Lung (tissue), 12 donors: ENCODE measurements around the gene PRKD2. TPM values are rescaled to one million over a fixed set of nuclear protein-coding genes. Genes with fewer than 3 reads are reported as not detected.

ENCODE experiments used
- ATAC-seq: fragments of 200-7000 bp; cut with Tn5 transposase; one replicate; pipeline ENCODE4 v1.9.1; 2020; ENCODE audit warnings: moderate number of reproducible peaks; ENCODE audit not compliant: insufficient read depth, low FRiP score
- DNase-seq, 3 donors: peaks; one replicate each; pipeline ENCODE4 v3.0.0-alpha.2; 2013 to 2017
- H3K27ac ChIP-seq, 2 donors: one replicate each; pipeline ENCODE4 v1.5.1; 2013; ENCODE audit warnings: mild to moderate bottlenecking in 2 of 2, moderate library complexity in 2 of 2, control low read depth in 1 of 2, inconsistent platforms in 1 of 2, low read depth in 1 of 2, low read length in 1 of 2
- H3K27me3 ChIP-seq, 3 donors: one replicate each; pipeline ENCODE4 v1.5.1; 2013; ENCODE audit warnings: low read length in 2 of 3; ENCODE audit not compliant: control insufficient read depth in 3 of 3, insufficient read depth in 3 of 3
- H3K36me3 ChIP-seq, 4 donors: one replicate each; pipeline ENCODE4 v1.5.1; 2013; ENCODE audit warnings: low read length in 4 of 4, mild to moderate bottlenecking in 1 of 4, moderate library complexity in 1 of 4; ENCODE audit not compliant: control insufficient read depth in 4 of 4, insufficient read depth in 4 of 4
- H3K4me1 ChIP-seq, 5 donors: one replicate each; pipeline ENCODE4 v1.5.1; 2013; ENCODE audit warnings: low read length in 5 of 5, mild to moderate bottlenecking in 2 of 5, moderate library complexity in 1 of 5; ENCODE audit not compliant: control insufficient read depth in 5 of 5, insufficient read depth in 5 of 5
- H3K4me3 ChIP-seq: one replicate; pipeline ENCODE4 v1.5.1; 2013; ENCODE audit warnings: mild to moderate bottlenecking, control low read depth, moderate library complexity
- H3K9ac ChIP-seq, 2 donors: one replicate each; pipeline ENCODE4 v1.5.1; 2013; ENCODE audit warnings: low read length in 2 of 2, control low read depth in 1 of 2; ENCODE audit not compliant: insufficient read depth in 1 of 2
- H3K9me3 ChIP-seq, 4 donors: one replicate each; pipeline ENCODE4 v1.5.1; 2013; ENCODE audit warnings: low read length in 3 of 4, mild to moderate bottlenecking in 1 of 4, moderate library complexity in 1 of 4; ENCODE audit not compliant: control insufficient read depth in 4 of 4, insufficient read depth in 3 of 4
- CTCF ChIP-seq: IDR thresholded peaks from 2 replicates; pipeline ENCODE4 v1.5.1; 2012; ENCODE audit warnings: mild to moderate bottlenecking; ENCODE audit errors: control extremely low read depth, extremely low read depth
- WGBS, 2 donors: extraction: QIAGEN DNeasy Blood & Tissue Kit; methylation state at CpG; one replicate each; pipeline ENCODE4 v1.1.7; 2013; 5-methylcytosine and 5-hydroxymethylcytosine counted together
- polyA plus RNA-seq, 2 donors: library from polyadenylated mRNA; stranded (reverse); fragments of 200-250 nt; gene quantifications; one replicate each; pipeline ENCODE4 v1.2.1, GENCODE V29; 2013
- total RNA-seq, 2 donors: library from RNA; depleted of rRNA in 1 of 2; stranded (reverse); fragments of >200 nt in 1 of 2; gene quantifications; one replicate each; pipeline ENCODE4 v1.2.1, GENCODE V29; 2014 to 2021
- donor health status: control.
- donor health status: control.
- donor health status: Bipolar disorder and iron deficiency.
- donor health status: healthy.
- donor health status: DM: yes; HTN: yes; CAD: no.

Gene PRKD2
- total and polyA plus RNA-seq, 4 donors, result 35.5 to 56.2 (median 45.1) TPM

GRCh38 chr19:46646402-46646801 lies 70.5 kb downstream of the PRKD2 start:
- WGBS, 2 donors, result 74 to 88% methylated on average over 3 of the region's 3 CpGs
- ATAC-seq (no peak), DNase-seq (no peak)
- Histone ChIP-seq H3K36me3 (peaks cover 0 to 15% (median 8%) of the 10 kb centered on the region in 4 donors), H3K27ac (no peak overlapping the region), H3K9ac (no peak overlapping the region), H3K27me3 (peaks cover 0 to 22% (median 0%) of the 10 kb centered on the region in 3 donors), H3K4me3 (no peak overlapping the region), H3K4me1 (peaks cover 0 to 5% (median 3%) of the 10 kb centered on the region in 5 donors), H3K9me3 (peaks cover 0 to 12% (median 1%) of the 10 kb centered on the region in 4 donors)
- TF ChIP-seq CTCF, result no peak

GRCh38 chr19:46644720-46645119 lies 72.2 kb downstream of the PRKD2 start:
- peaks cover 0 to 17% (median 4%) of the 10 kb centered on the region in 5 donors for H3K4me1 ChIP-seq
- ATAC-seq, result no peak

GRCh38 chr19:46640656-46641055 lies 76.3 kb downstream of the PRKD2 start:
- peaks cover 0 to 27% (median 7%) of the 10 kb centered on the region in 3 donors for H3K27me3 ChIP-seq
- WGBS, 2 donors, result 63 to 77% methylated on average over 2 of the region's 2 CpGs
- peak overlapping the region in 1 of 2 donors; percentile 58 for H3K9ac ChIP-seq
- H3K4me3 ChIP-seq, result no peak overlapping the region
- H3K36me3 ChIP-seq, result no peaks in the 10 kb centered on the region
- peak in 1 of 3 donors; percentile 70 for DNase-seq
- no peak for ATAC-seq
- no peaks in the 10 kb centered on the region for H3K9me3 ChIP-seq
- H3K4me1 ChIP-seq, result peaks cover 0 to 41% (median 8%) of the 10 kb centered on the region in 5 donors
- H3K27ac ChIP-seq, result no peak overlapping the region
- no peak for TF ChIP-seq CTCF

More at GRCh38 chr19:46644720-46645119, 72.2 kb downstream of the PRKD2 start:
- H3K9ac ChIP-seq, result no peak overlapping the region
- DNase-seq, result no peak
- WGBS, 2 donors, result 51 to 72% methylated on average over 3 of the region's 3 CpGs
- TF ChIP-seq CTCF, result no peak
- peaks cover 0 to 22% (median 3%) of the 10 kb centered on the region in 3 donors for H3K27me3 ChIP-seq
- no peak overlapping the region for H3K27ac ChIP-seq
- peaks cover 0 to 12% (median 7%) of the 10 kb centered on the region in 4 donors for H3K36me3 ChIP-seq
- H3K9me3 ChIP-seq, result peaks cover 0 to 12% (median 1%) of the 10 kb centered on the region in 4 donors
- H3K4me3 ChIP-seq, result no peak overlapping the region
